ENCODE measurements around the gene ZNF326.

- TF ChIP-seq CTCF (IDR thresholded peaks at IDR 0.05) (no peak), POLR2AphosphoS5 (IDR thresholded peaks at IDR 0.05; ENCODE audit: insufficient read depth in 1 of 2, low read depth in 1 of 2) (no peak), POLR2A (IDR thresholded peaks at IDR 0.05) (no peak)
Measured at GRCh38 chr1:89975540-89976125, 19.3 kb upstream of the ZNF326 start.
